C4-2B (cell line): ENCODE data around the gene EMILIN2.

Experiments
- CTCF ChIP-seq: fragments of 450-650 bp; conservative IDR thresholded peaks from 2 replicates; pipeline ENCODE4 v1.5.1; 2017; ENCODE audit warnings: mild to moderate bottlenecking
- ZFX ChIP-seq: fragments of 450-650 bp; IDR thresholded peaks from 2 replicates; pipeline ENCODE4 v1.6.1; 2017

GRCh38 chr18:2843146-2843545 lies 3.7 kb upstream of the EMILIN2 start:
- TF ChIP-seq CTCF (no peak), ZFX (no peak)
